NCI-H69 (cell line): Measurements from ENCODE around the gene TICAM2.

Source experiments
- DNase-seq: peaks from one replicate; lab custom pipeline; 2025; lab: John Stamatoyannopoulos, UW

Gene TICAM2

GRCh38 chr5:115531787-115532367, 70.4 kb downstream of the TICAM2 start:
- DNase-seq = peak; percentile 25

- DNase-seq = no peak
Observed at GRCh38 chr5:115531380-115531779, 70.9 kb downstream of the TICAM2 start.

GRCh38 chr5:115530426-115530825, 71.9 kb downstream of the TICAM2 start:
- peak; percentile 16 for DNase-seq
